AG04450 (cell line): ENCODE measurements around the gene ANAPC1. TPM values are rescaled to one million over a fixed set of nuclear protein-coding genes. Genes with fewer than 3 reads are reported as not detected.
"Not testable (repeated sequence)": the region's sequence is repeated elsewhere in the genome, so short reads cannot be mapped to it uniquely, and the experiment has no call there.

Experiments used
- CTCF ChIA-PET: fragments of 300-600, 350-600 bp; formaldehyde crosslinking; extraction: SDS; loops from one replicate; lab custom pipeline; 2022; ENCODE audit warnings: antibody characterized with exemption, inconsistent platforms; lab: Charles Lee
- POLR2A ChIA-PET: fragments of 350-600 bp; formaldehyde crosslinking; extraction: SDS; loops from one replicate; lab custom pipeline; 2021; ENCODE audit warnings: antibody characterized with exemption, inconsistent platforms; lab: Yijun Ruan, JAX
- DNase-seq: peaks from one replicate; pipeline ENCODE4 v3.0.0-alpha.2; 2011; ENCODE audit warnings: low read depth, low spot score
- H3K27ac ChIP-seq: one replicate; pipeline ENCODE4 v1.5.1; 2012; ENCODE audit warnings: low read depth, low read length, control low read depth
- H3K27me3 ChIP-seq: one replicate; pipeline ENCODE4 v1.6.0; 2012; ENCODE audit warnings: low read length; ENCODE audit not compliant: control insufficient read depth, insufficient read depth
- H3K4me3 ChIP-seq: 2 replicates; pipeline ENCODE4 v1.5.1; 2011; ENCODE audit warnings: mild to moderate bottlenecking, low read depth, low read length, control low read depth
- H3K9me3 ChIP-seq: 2 replicates; pipeline ENCODE4 v1.5.1; 2012; ENCODE audit warnings: low read length; ENCODE audit not compliant: control insufficient read depth, insufficient read depth
- CTCF ChIP-seq: IDR thresholded peaks from 2 replicates; pipeline ENCODE4 v1.5.1; 2011; ENCODE audit warnings: low read depth, low read length, control low read depth, inconsistent platforms
- polyA plus RNA-seq: library from polyadenylated mRNA; depleted of rRNA; stranded (reverse); fragments of >200 nt; gene quantifications from 2 replicates; pipeline ENCODE4 v1.2.3, GENCODE V29; 2011

Gene ANAPC1
- polyA plus RNA-seq, 1 experiment = 27.4 TPM

GRCh38 chr2:111748429-111748828, 135.6 kb downstream of the ANAPC1 start:
- H3K9me3 ChIP-seq, CTCF ChIA-PET, H3K27ac ChIP-seq, DNase-seq, H3K27me3 ChIP-seq, POLR2A ChIA-PET, H3K4me3 ChIP-seq: not testable (repeated sequence)

GRCh38 chr2:111747410-111748115, 136.4 kb downstream of the ANAPC1 start:
- DNase-seq, POLR2A ChIA-PET, H3K4me3 ChIP-seq, H3K27ac ChIP-seq, H3K27me3 ChIP-seq, CTCF ChIA-PET, H3K9me3 ChIP-seq: not testable (repeated sequence)
- TF ChIP-seq CTCF = peak; percentile 52

DNA sequence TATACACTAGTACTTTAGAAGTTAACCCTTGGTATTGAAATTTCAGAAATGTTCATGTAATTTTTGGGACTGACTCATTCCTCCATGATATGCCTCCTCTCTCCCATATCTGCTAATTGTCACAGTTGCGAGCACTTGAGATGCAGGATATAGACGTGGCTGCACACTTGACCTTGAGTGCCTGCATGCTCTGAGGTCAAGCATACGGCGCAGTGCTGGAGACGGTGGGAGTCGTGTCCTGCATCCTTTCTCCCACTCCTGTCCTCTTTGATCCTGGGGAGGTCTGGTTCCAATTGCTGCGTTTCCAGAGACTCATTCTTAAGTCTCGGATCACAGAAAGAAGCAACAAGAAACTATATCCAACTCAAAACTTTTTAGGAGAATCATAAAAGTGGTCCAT, 139.2 kb downstream of the ANAPC1 start:
- H3K27me3 ChIP-seq, CTCF ChIA-PET, DNase-seq, H3K4me3 ChIP-seq, H3K9me3 ChIP-seq, POLR2A ChIA-PET, H3K27ac ChIP-seq: not testable (repeated sequence)

- H3K9me3 ChIP-seq, H3K27me3 ChIP-seq, H3K27ac ChIP-seq, POLR2A ChIA-PET, CTCF ChIA-PET, H3K4me3 ChIP-seq, DNase-seq: not testable (repeated sequence)
These were observed 142.5 kb downstream of the ANAPC1 start for GRCh38 chr2:111741517-111741916.

- peak overlapping the region; percentile 47 for H3K27ac ChIP-seq
- POLR2A ChIA-PET, CTCF ChIA-PET, H3K4me3 ChIP-seq, H3K27me3 ChIP-seq, H3K9me3 ChIP-seq: not testable (repeated sequence)
- peak; percentile 38; the same call in 1 of the 2 replicates for TF ChIP-seq CTCF
- peak; percentile 16 for DNase-seq
These were observed 147.9 kb downstream of the ANAPC1 start for GRCh38 chr2:111735838-111736721.

GRCh38 chr2:111735420-111735819, 148.6 kb downstream of the ANAPC1 start:
- H3K4me3 ChIP-seq, DNase-seq, H3K9me3 ChIP-seq, CTCF ChIA-PET, H3K27ac ChIP-seq, H3K27me3 ChIP-seq, POLR2A ChIA-PET: not testable (repeated sequence)

DNA sequence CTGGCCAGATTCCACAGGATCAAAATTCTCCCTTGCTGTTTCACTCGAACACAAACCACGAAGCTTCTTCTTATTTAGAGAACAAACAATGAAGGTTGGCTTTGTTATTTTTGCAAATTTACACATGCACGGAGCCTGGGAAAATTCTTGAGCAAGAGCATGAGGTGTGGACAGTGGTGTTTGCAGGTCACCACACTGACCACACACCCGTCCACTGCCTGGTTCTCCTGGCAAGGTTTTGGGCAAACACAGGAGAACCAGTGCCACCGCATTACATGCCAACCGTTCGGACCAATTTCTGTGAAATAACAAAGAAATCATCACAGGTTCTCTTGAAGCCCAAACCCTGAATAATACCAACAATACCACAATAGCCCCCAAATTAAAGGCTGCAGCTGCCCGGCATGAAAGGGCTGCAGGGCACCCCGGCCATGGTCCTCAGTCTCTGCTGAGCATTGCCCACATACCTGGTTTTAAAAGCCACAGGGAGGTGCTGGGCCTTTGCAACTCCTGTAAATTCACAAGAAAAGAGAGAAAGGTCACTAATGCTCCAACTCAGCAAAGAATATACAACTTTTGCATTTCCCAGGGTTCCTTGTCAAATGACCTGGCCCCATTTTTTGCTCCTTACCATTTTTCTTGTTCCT, 154.1 kb downstream of the ANAPC1 start:
- CTCF ChIA-PET, H3K9me3 ChIP-seq, DNase-seq, H3K27ac ChIP-seq, H3K27me3 ChIP-seq, H3K4me3 ChIP-seq, POLR2A ChIA-PET: not testable (repeated sequence)

DNA sequence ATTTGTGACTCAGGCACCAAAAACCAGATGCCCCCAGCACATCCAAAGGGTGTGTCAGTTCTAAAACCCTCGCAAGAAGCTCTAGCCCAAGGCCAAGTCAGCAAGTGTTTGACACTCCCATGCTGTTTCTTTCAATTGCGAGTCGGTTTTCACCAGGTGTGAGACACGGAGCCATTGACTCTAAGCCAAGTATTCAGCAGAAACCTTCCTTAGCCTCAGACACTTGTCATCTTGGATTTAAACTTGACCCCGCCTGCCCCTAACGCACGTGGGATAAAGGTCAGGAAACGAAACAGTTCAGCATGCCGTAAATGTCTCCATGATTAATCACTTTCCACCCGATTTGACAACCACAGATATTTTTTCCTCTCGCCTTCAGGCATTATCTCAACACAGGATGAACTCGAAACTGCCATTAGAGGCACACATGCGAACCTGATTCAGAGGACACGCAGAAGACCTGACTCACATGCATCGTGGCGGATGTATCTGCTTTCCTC, 156.3 kb downstream of the ANAPC1 start:
- H3K4me3 ChIP-seq, H3K27me3 ChIP-seq, DNase-seq, CTCF ChIA-PET, POLR2A ChIA-PET, H3K9me3 ChIP-seq, H3K27ac ChIP-seq: not testable (repeated sequence)
